Measurements from ENCODE around the gene PRPS1. TPM values are rescaled to one million over a fixed set of nuclear protein-coding genes. Genes with fewer than 3 reads are reported as not detected.

Gene PRPS1
- total RNA-seq, 1 experiment from 2014 or later = 113 TPM

DNA sequence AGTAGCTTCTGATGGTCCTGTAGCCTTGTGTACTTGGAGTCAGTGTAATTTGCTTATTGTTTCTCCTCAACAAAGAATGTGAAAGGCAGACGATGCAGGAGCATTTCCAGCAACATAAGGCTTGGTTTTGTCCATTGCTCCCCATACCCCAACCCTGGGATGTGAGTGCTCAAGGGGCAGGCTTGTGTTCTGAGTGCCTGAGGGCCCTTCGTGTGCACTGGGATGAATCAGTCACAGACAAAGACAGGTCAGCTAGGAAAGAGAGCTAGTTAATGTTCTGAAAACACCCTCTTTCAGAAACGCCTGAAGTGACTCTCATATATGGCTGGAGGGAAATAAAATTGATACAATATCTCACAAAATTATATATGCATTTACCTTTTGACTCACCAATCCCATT lies 59.1 kb downstream of the PRPS1 start:
- DNase-seq (ENCODE audit: low spot score) = no peak
- in situ Hi-C loops (cut with HindIII; ENCODE audit: low sequenced_read_pairs) = no loop called here

- no peak for DNase-seq (ENCODE audit: low spot score)
- in situ Hi-C loops (cut with HindIII; ENCODE audit: low sequenced_read_pairs) = no loop called here
Observed at GRCh38 chrX:107691024-107691448, 62.7 kb downstream of the PRPS1 start.

GRCh38 chrX:107699616-107700015 lies 71.3 kb downstream of the PRPS1 start:
- in situ Hi-C loops (cut with HindIII; ENCODE audit: low sequenced_read_pairs) = no loop called here
- no peak for DNase-seq (ENCODE audit: low spot score)

GRCh38 chrX:107700317-107700774 lies 72.0 kb downstream of the PRPS1 start:
- in situ Hi-C loops (cut with HindIII; ENCODE audit: low sequenced_read_pairs) = no loop called here
- peak; percentile 37 for DNase-seq (ENCODE audit: low spot score)

Other genes with a start within 250 kb of the PRPS1 start
- not detected in 2 replicates for gene FRMPD3, start 178.9 kb upstream of the PRPS1 start, total RNA-seq (2014; rRNA removed; shearing (Covaris generic))
- not detected in 2 replicates for gene TSC22D3, start 147.3 kb downstream of the PRPS1 start, total RNA-seq (2014; rRNA removed; shearing (Covaris generic))
- not detected in 2 replicates for gene NCBP2L, start 149.2 kb downstream of the PRPS1 start, total RNA-seq (2014; rRNA removed; shearing (Covaris generic))
- gene MID2, start 197.4 kb downstream of the PRPS1 start, total RNA-seq (2014; rRNA removed; shearing (Covaris generic)) = not detected in 2 replicates

Data from G401 (cell line).